MCF 10A (cell line): ENCODE results near the gene ARHGEF10L. TPM values are rescaled to one million over a fixed set of nuclear protein-coding genes. Genes with fewer than 3 reads are reported as not detected.
A peak's percentile ranks its signal among the peaks of the same experiment; 100 is the strongest.

ENCODE experiments used
- BruUV-seq: library from RNA; stranded (reverse); fragments of 400-500 nt; replicated peaks from 2 replicates; lab custom pipeline; 2021; lab: Mats Ljungman, UMichigan
- CTCF ChIA-PET: fragments of 300-600 bp; sonication (Branson Sonifier 250); formaldehyde crosslinking; extraction: SDS; loops from one replicate; lab custom pipeline; 2021; ENCODE audit warnings: antibody characterized with exemption, inconsistent platforms; lab: Yijun Ruan, JAX
- POLR2A ChIA-PET: fragments of 300-600, 350-650 bp; sonication (Branson Sonifier 250); formaldehyde crosslinking; extraction: SDS; loops from one replicate; lab custom pipeline; 2020; ENCODE audit warnings: antibody characterized with exemption, inconsistent platforms; lab: Yijun Ruan, JAX
- DNase-seq: peaks from one replicate; pipeline ENCODE4 v3.0.0-alpha.2; 2018; ENCODE audit not compliant: unreplicated experiment
- H3K27ac Mint-ChIP-seq: one replicate; pipeline ENCODE4 v1.8.0; 2022; ENCODE audit warnings: mild to moderate bottlenecking, low read depth, mixed read lengths; ENCODE audit not compliant: unreplicated experiment
- H3K27me3 Mint-ChIP-seq: one replicate; pipeline ENCODE4 v1.8.0; 2022; ENCODE audit warnings: mixed read lengths; ENCODE audit not compliant: insufficient read depth, unreplicated experiment
- H3K36me3 Mint-ChIP-seq: one replicate; pipeline ENCODE4 v1.8.0; 2022; ENCODE audit warnings: mild to moderate bottlenecking, moderate library complexity, mixed read lengths; ENCODE audit not compliant: insufficient read depth, unreplicated experiment
- H3K4me1 Mint-ChIP-seq: one replicate; pipeline ENCODE4 v1.8.0; 2022; ENCODE audit warnings: mixed read lengths; ENCODE audit not compliant: insufficient read depth, unreplicated experiment
- H3K4me3 Mint-ChIP-seq: one replicate; pipeline ENCODE4 v1.8.0; 2022; ENCODE audit warnings: mild to moderate bottlenecking, moderate library complexity, mixed read lengths; ENCODE audit not compliant: unreplicated experiment
- H3K9me3 Mint-ChIP-seq: one replicate; pipeline ENCODE4 v1.8.0; 2022; ENCODE audit warnings: mixed read lengths; ENCODE audit not compliant: unreplicated experiment
- CTCF ChIP-seq: fragments of 200-600 bp; IDR thresholded peaks from one replicate; pipeline ENCODE4 v1.8.0; 2022; ENCODE audit warnings: antibody characterized with exemption, mild to moderate bottlenecking; ENCODE audit not compliant: unreplicated experiment
- intact Hi-C: fragments of 100-400 bp; cut with micrococcal nuclease; formaldehyde crosslinking; loops from 2 replicates; pipeline ENCODE4 v1.14.1; 2022
- total RNA-seq: library from RNA; stranded (reverse); gene quantifications from 2 replicates; pipeline ENCODE4 v1.2.3, GENCODE V29; 2022

Gene ARHGEF10L
- total RNA-seq, 1 experiment from 2014 or later = 5.0 TPM

- intact Hi-C loops = no loop called here
- H3K27me3 Mint-ChIP-seq = no peaks in the 10 kb centered on the region
- POLR2A ChIA-PET = interaction anchor here (0.6 to 0.7 kb wide), 2 partner anchors 1009 to 1042 kb away, joined by 3 to 4 read pairs; no protein-coding TSS in a partner anchor
- no peak for DNase-seq
- H3K4me1 Mint-ChIP-seq = no peaks in the 10 kb centered on the region
- TF ChIP-seq CTCF = no peak
- no peak overlapping the region for H3K27ac Mint-ChIP-seq
- no peaks in the 10 kb centered on the region for H3K9me3 Mint-ChIP-seq
- CTCF ChIA-PET = interaction anchor here (1.0 kb wide), 1 partner anchor 29 kb away, joined by 4 read pairs; no protein-coding TSS in a partner anchor
- BruUV-seq = no TSS peak
- no peak overlapping the region for H3K4me3 Mint-ChIP-seq
- H3K36me3 Mint-ChIP-seq = peaks cover 4% of the 10 kb centered on the region
Observed at GRCh38 chr1:17657436-17657835, 117.9 kb downstream of the ARHGEF10L start.

GRCh38 chr1:17658837-17659236, 119.3 kb downstream of the ARHGEF10L start:
- no peak overlapping the region for H3K27ac Mint-ChIP-seq
- H3K4me3 Mint-ChIP-seq = no peak overlapping the region
- peaks cover 4% of the 10 kb centered on the region for H3K36me3 Mint-ChIP-seq
- intact Hi-C loops = no loop called here
- no TSS peak for BruUV-seq
- DNase-seq = no peak
- POLR2A ChIA-PET = no interaction called here
- H3K27me3 Mint-ChIP-seq = no peaks in the 10 kb centered on the region
- TF ChIP-seq CTCF = no peak
- no peaks in the 10 kb centered on the region for H3K9me3 Mint-ChIP-seq
- no peaks in the 10 kb centered on the region for H3K4me1 Mint-ChIP-seq
- CTCF ChIA-PET = no interaction called here

- POLR2A ChIA-PET = interaction anchor here (0.5 to 1.9 kb wide), 2 partner anchors 255 to 921 kb away, joined by 3 to 5 read pairs; no protein-coding TSS in a partner anchor
- Mint-ChIP-seq H3K36me3 (peaks cover 4% of the 10 kb centered on the region), H3K9me3 (no peaks in the 10 kb centered on the region), H3K27me3 (no peaks in the 10 kb centered on the region), H3K4me1 (no peaks in the 10 kb centered on the region), H3K27ac (no peak overlapping the region), H3K4me3 (no peak overlapping the region)
- no TSS peak for BruUV-seq
- TF ChIP-seq CTCF = peak; percentile 93
- peak; percentile 73 for DNase-seq
- intact Hi-C loops = loop anchor here (1.0 to 5.0 kb wide), 5 partner anchors 165 to 439 kb away; no protein-coding TSS in a partner anchor
- CTCF ChIA-PET = interaction anchor here (0.6 to 2.6 kb wide), 26 partner anchors 10 to 1226 kb away, joined by 3 to 35 read pairs (median 4); no protein-coding TSS in a partner anchor
Observed at GRCh38 chr1:17661546-17662157, 122.2 kb downstream of the ARHGEF10L start.

GRCh38 chr1:17662296-17662695, 122.8 kb downstream of the ARHGEF10L start:
- H3K27me3 Mint-ChIP-seq = no peaks in the 10 kb centered on the region
- H3K4me1 Mint-ChIP-seq = no peaks in the 10 kb centered on the region
- no peak overlapping the region for H3K27ac Mint-ChIP-seq
- intact Hi-C loops = loop anchor here (5.0 kb wide), 1 partner anchor 335 kb away; no protein-coding TSS in a partner anchor
- no peaks in the 10 kb centered on the region for H3K9me3 Mint-ChIP-seq
- DNase-seq = no peak
- no peak overlapping the region for H3K4me3 Mint-ChIP-seq
- ChIA-PET POLR2A (interaction anchor here (1.9 kb wide), 1 partner anchor 920 kb away, joined by 5 read pairs; no protein-coding TSS in a partner anchor), CTCF (interaction anchor here (0.6 to 2.6 kb wide), 12 partner anchors 11 to 1226 kb away, joined by 3 to 35 read pairs (median 5); no protein-coding TSS in a partner anchor)
- BruUV-seq = no TSS peak
- H3K36me3 Mint-ChIP-seq = peaks cover under 1% of the 10 kb centered on the region
- no peak for TF ChIP-seq CTCF
